HepG2 (cell line): ENCODE measurements around the gene SENP5. TPM values are rescaled to one million over a fixed set of nuclear protein-coding genes. Genes with fewer than 3 reads are reported as not detected.
A peak's percentile ranks its signal among the peaks of the same experiment; 100 is the strongest.

Experiments used
- ATAC-seq: fragments of 200-7000 bp; cut with Tn5 transposase; 3 replicates; pipeline ENCODE4 v1.9.1; 2020; ENCODE audit warnings: mild to moderate bottlenecking, moderate library complexity
- BruUV-seq: library from RNA; stranded (reverse); fragments of 400-500 nt; replicated peaks from 2 replicates; lab custom pipeline; 2021; lab: Mats Ljungman, UMichigan
- CTCF ChIA-PET: fragments of 300-600 bp; formaldehyde crosslinking; extraction: SDS; loops from one replicate; lab custom pipeline; 2021; ENCODE audit warnings: low total read pairs, inconsistent platforms, low intra/inter-chr PET ratio; lab: Yijun Ruan, JAX
- POLR2A ChIA-PET: fragments of 350-600 bp; sonication (Branson Sonifier 250); formaldehyde crosslinking; loops from one replicate; lab custom pipeline; 2020; ENCODE audit warnings: antibody characterized with exemption, inconsistent platforms; lab: Yijun Ruan, JAX
- DNase-seq: peaks from one replicate; pipeline ENCODE4 v3.0.0-alpha.2; 2015; ENCODE audit warnings: low spot score
- FAIRE-seq: peaks from 3 replicates; lab custom pipeline; 2011; peaks lifted over from hg19 to GRCh38; lab: Jason Lieb, UNC
- H2AFZ ChIP-seq: one replicate; pipeline ENCODE4 v1.6.1; 2011; ENCODE audit warnings: low read length, inconsistent platforms
- H3K27ac ChIP-seq: fragments of 300-600 bp; 3 replicates; pipeline ENCODE4 v1.8.0; 2011; ENCODE audit warnings: mixed run types, mild to moderate bottlenecking, mixed read lengths, low read length, inconsistent platforms; ENCODE audit not compliant: insufficient read depth; ENCODE audit errors: extremely low read length
- H3K27me3 ChIP-seq, 2 experiments: fragments of 200-600 bp in 1 of 2; 2 replicates in 1 of 2; 3 replicates in 1 of 2; pipeline versions ENCODE4 v1.6.0 to v1.8.0; 2011; ENCODE audit warnings: low read length in 2 of 2, mild to moderate bottlenecking in 2 of 2, moderate library complexity in 2 of 2, inconsistent platforms in 1 of 2; ENCODE audit not compliant: insufficient read depth in 2 of 2, control insufficient read depth in 1 of 2
- H3K36me3 ChIP-seq, 2 experiments: fragments of 200-600 bp in 1 of 2; replicated peaks in 1 of 2; 2 replicates in 1 of 2; 3 replicates in 1 of 2; pipeline versions ENCODE4 v1.5.1 to v1.8.0; 2011; ENCODE audit warnings: low read length in 2 of 2, inconsistent platforms in 1 of 2; ENCODE audit not compliant: insufficient read depth in 2 of 2, control insufficient read depth in 1 of 2
- H3K4me1 ChIP-seq: 2 replicates; pipeline ENCODE4 v1.5.1; 2012; ENCODE audit warnings: low read length, inconsistent platforms; ENCODE audit not compliant: insufficient read depth
- H3K4me2 ChIP-seq: 2 replicates; pipeline ENCODE4 v1.6.0; 2011; ENCODE audit warnings: low read depth, low read length, inconsistent platforms
- H3K4me3 ChIP-seq, 3 experiments: fragments of 200-600 bp in 1 of 3; sonication (generic), shearing (Covaris generic) in 1 of 3; replicated peaks in 1 of 3; 2 replicates each; pipeline ENCODE4 v1.5.1; 2011 to 2016; ENCODE audit warnings: low read length in 3 of 3, inconsistent platforms in 2 of 3, low read depth in 2 of 3, mild to moderate bottlenecking in 2 of 3, control low read depth in 1 of 3, mixed read lengths in 1 of 3; ENCODE audit not compliant: insufficient read depth in 1 of 3
- H3K79me2 ChIP-seq: one replicate; pipeline ENCODE4 v1.6.1; 2011; ENCODE audit warnings: low read length, inconsistent platforms; ENCODE audit not compliant: insufficient read depth
- H3K9ac ChIP-seq: 2 replicates; pipeline ENCODE4 v1.6.0; 2011; ENCODE audit warnings: mild to moderate bottlenecking, low read depth, low read length, inconsistent platforms; ENCODE audit not compliant: insufficient read depth
- H3K9me3 ChIP-seq: 2 replicates; pipeline ENCODE4 v1.5.1; 2012; ENCODE audit warnings: mild to moderate bottlenecking, low read length
- H4K20me1 ChIP-seq: 2 replicates; pipeline ENCODE4 v1.6.0; 2011; ENCODE audit warnings: inconsistent platforms, mild to moderate bottlenecking, low read length, moderate library complexity; ENCODE audit not compliant: insufficient read depth
- GTF2F1 ChIP-seq: fragments of 150-350 bp; IDR thresholded peaks from 2 replicates; pipeline ENCODE4 v1.6.1; 2014; ENCODE audit warnings: low read length
- MBD4 ChIP-seq: IDR thresholded peaks from 2 replicates; pipeline ENCODE4 v1.6.1; 2012; ENCODE audit warnings: low read length, inconsistent platforms, borderline replicate concordance
- POLR2AphosphoS5 ChIP-seq: IDR thresholded peaks from 2 replicates; pipeline ENCODE4 v1.6.1; 2012; ENCODE audit warnings: low read depth, low read length
- ZNF296 ChIP-seq: sonication (generic); formaldehyde crosslinking; conservative IDR thresholded peaks from 2 replicates; pipeline ENCODE4 v1.5.0; 2020; ENCODE audit warnings: mild to moderate bottlenecking, missing genetic modification reagents
- ZSCAN5A ChIP-seq: sonication (generic); formaldehyde crosslinking; IDR thresholded peaks from 2 replicates; pipeline ENCODE4 v1.8.0; 2022; ENCODE audit warnings: mild to moderate bottlenecking, missing genetic modification reagents, borderline replicate concordance
- WGBS: methylation state at CpG from one replicate; pipeline ENCODE4 v1.1.6; 2017; ENCODE audit warnings: low lambda C conversion rate; 5-methylcytosine and 5-hydroxymethylcytosine counted together
- in situ Hi-C: cut with HindIII; loops from 2 replicates; pipeline ENCODE4 v1.10.0; 2017; ENCODE audit warnings: low pct_unique_long_range_greater_than_20kb; ENCODE audit not compliant: extremely low pct_ligation_motif_present
- intact Hi-C: fragments of 100-400 bp; cut with micrococcal nuclease; formaldehyde crosslinking; loops from one replicate; pipeline ENCODE4 v1.10.0; 2022; ENCODE audit not compliant: unreplicated experiment
- polyA plus RNA-seq, 8 experiments: library from polyadenylated mRNA; depleted of rRNA in 3 of 8; stranded (reverse) in 7 of 8; unstranded in 1 of 8; fragments of >200 nt; fragmentation: Illumina TruSeq in 4 of 8; extraction: Trizol in 4 of 8; gene quantifications; 2 replicates each; pipeline versions ENCODE4 v1.2.1 to v1.2.3, GENCODE V29; 2011 to 2016; ENCODE audit warnings: low read depth in 4 of 8, missing spikeins in 1 of 8, mixed read lengths in 1 of 8; ENCODE audit not compliant: insufficient read depth in 1 of 8
- total RNA-seq, 5 experiments: library from RNA; depleted of rRNA; stranded (reverse); fragments of >200 nt; fragmentation: Illumina TruSeq; extraction: Trizol; gene quantifications; 2 replicates each; pipeline ENCODE4 v1.2.3, GENCODE V29; 2016; ENCODE audit warnings: low read depth in 1 of 5
- TF ChIP-seq, protein P1 (sequence below): sonication (generic); formaldehyde crosslinking; IDR thresholded peaks from 2 replicates; pipeline ENCODE4 v1.5.0; 2020; ENCODE audit warnings: mild to moderate bottlenecking, missing genetic modification reagents
- TF ChIP-seq, protein P2 (sequence below): IDR thresholded peaks from 2 replicates; pipeline ENCODE4 v1.6.1; 2016; ENCODE audit warnings: low read depth, missing genetic modification reagents, missing compliant biosample characterization

SENP5 gene
- total and polyA plus RNA-seq, 2 of the 13 experiments (the other 11 are each of a cell fraction or from before 2014, with no cell fraction given), result 17.6 to 30.9 TPM

DNA sequence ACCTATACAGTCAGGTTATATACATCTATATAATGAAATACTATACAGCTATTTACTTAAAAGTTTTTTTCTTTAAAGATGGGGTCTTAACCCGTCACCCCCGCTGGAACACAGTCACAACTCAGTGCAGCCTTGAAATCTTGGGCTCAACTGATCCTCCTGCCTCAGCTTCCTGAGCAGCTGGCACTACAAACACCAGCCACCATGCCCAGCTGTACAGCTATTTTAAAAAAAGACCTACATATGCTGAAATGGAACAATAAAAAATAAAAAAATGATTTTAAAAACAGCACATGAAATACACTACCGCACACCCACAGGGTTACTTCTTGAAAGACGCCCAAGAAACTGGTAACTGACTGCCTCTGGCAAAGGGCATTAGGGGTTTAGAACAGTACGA, 70.9 kb downstream of the SENP5 start:
- H3K4me3 ChIP-seq, result no peak overlapping the region
- no peak overlapping the region for H2AFZ ChIP-seq
- no peaks in the 10 kb centered on the region for H3K9me3 ChIP-seq
- peaks cover 47% of the 10 kb centered on the region for H3K79me2 ChIP-seq
- WGBS, result 99% methylated on average over 5 of the region's 5 CpGs
- peaks cover 0 to 3% of the 10 kb centered on the region in 2 experiments; a peak in 2 of 5 replicates for H3K27me3 ChIP-seq
- peaks cover 13 to 48% of the 10 kb centered on the region in 2 experiments for H3K36me3 ChIP-seq
- CTCF ChIA-PET, result no interaction called here
- H3K9ac ChIP-seq, result no peak overlapping the region
- 0 out of 2 replicates have a peak overlapping the region, but pooled peaks have one; percentile 8 for H3K4me2 ChIP-seq
- ATAC-seq, result no peak
- FAIRE-seq, result no peak
- DNase-seq, result no peak
- intact Hi-C loops (no loop called here), in situ Hi-C loops (no loop called here)
- H3K27ac ChIP-seq, result peak overlapping the region; percentile 81
- no peak for TF ChIP-seq ZNF296
- TF ChIP-seq POLR2AphosphoS5, result 0 out of 2 replicates have a peak, but pooled peaks have one; percentile 39
- TF ChIP-seq MBD4, result 0 out of 2 replicates have a peak, but pooled peaks have one; percentile 35
- BruUV-seq, result no TSS peak
- H3K4me1 ChIP-seq, result peaks cover 44% of the 10 kb centered on the region
- H4K20me1 ChIP-seq, result no peaks in the 10 kb centered on the region; the same call in 1 of the 2 replicates
- POLR2A ChIA-PET, result no interaction called here

- peaks cover 56% of the 10 kb centered on the region for H3K79me2 ChIP-seq
- H3K9ac ChIP-seq, result peak overlapping the region; percentile 98
- TSS peak; percentile 78 for BruUV-seq
- TF ChIP-seq GTF2F1 (no peak), ZSCAN5A (CRISPR knock-in tag) (no peak)
- TF ChIP-seq, protein P1, sequence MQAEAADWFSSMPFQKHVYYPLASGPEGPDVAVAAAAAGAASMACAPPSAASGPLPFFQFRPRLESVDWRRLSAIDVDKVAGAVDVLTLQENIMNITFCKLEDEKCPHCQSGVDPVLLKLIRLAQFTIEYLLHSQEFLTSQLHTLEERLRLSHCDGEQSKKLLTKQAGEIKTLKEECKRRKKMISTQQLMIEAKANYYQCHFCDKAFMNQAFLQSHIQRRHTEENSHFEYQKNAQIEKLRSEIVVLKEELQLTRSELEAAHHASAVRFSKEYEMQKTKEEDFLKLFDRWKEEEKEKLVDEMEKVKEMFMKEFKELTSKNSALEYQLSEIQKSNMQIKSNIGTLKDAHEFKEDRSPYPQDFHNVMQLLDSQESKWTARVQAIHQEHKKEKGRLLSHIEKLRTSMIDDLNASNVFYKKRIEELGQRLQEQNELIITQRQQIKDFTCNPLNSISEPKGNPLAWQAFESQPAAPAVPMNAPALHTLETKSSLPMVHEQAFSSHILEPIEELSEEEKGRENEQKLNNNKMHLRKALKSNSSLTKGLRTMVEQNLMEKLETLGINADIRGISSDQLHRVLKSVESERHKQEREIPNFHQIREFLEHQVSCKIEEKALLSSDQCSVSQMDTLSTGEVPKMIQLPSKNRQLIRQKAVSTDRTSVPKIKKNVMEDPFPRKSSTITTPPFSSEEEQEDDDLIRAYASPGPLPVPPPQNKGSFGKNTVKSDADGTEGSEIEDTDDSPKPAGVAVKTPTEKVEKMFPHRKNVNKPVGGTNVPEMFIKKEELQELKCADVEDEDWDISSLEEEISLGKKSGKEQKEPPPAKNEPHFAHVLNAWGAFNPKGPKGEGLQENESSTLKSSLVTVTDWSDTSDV, result 0 out of 2 replicates have a peak, but pooled peaks have one; percentile 1
- TF ChIP-seq, protein P2, sequence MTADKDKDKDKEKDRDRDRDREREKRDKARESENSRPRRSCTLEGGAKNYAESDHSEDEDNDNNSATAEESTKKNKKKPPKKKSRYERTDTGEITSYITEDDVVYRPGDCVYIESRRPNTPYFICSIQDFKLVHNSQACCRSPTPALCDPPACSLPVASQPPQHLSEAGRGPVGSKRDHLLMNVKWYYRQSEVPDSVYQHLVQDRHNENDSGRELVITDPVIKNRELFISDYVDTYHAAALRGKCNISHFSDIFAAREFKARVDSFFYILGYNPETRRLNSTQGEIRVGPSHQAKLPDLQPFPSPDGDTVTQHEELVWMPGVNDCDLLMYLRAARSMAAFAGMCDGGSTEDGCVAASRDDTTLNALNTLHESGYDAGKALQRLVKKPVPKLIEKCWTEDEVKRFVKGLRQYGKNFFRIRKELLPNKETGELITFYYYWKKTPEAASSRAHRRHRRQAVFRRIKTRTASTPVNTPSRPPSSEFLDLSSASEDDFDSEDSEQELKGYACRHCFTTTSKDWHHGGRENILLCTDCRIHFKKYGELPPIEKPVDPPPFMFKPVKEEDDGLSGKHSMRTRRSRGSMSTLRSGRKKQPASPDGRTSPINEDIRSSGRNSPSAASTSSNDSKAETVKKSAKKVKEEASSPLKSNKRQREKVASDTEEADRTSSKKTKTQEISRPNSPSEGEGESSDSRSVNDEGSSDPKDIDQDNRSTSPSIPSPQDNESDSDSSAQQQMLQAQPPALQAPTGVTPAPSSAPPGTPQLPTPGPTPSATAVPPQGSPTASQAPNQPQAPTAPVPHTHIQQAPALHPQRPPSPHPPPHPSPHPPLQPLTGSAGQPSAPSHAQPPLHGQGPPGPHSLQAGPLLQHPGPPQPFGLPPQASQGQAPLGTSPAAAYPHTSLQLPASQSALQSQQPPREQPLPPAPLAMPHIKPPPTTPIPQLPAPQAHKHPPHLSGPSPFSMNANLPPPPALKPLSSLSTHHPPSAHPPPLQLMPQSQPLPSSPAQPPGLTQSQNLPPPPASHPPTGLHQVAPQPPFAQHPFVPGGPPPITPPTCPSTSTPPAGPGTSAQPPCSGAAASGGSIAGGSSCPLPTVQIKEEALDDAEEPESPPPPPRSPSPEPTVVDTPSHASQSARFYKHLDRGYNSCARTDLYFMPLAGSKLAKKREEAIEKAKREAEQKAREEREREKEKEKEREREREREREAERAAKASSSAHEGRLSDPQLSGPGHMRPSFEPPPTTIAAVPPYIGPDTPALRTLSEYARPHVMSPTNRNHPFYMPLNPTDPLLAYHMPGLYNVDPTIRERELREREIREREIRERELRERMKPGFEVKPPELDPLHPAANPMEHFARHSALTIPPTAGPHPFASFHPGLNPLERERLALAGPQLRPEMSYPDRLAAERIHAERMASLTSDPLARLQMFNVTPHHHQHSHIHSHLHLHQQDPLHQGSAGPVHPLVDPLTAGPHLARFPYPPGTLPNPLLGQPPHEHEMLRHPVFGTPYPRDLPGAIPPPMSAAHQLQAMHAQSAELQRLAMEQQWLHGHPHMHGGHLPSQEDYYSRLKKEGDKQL (CRISPR knock-in tag), result 0 out of 2 replicates have a peak, but pooled peaks have one; percentile 40
Measured at GRCh38 chr3:196941729-196942225, 74.1 kb downstream of the SENP5 start.

More at GRCh38 chr3:196941729-196942225, 74.1 kb downstream of the SENP5 start:
- ChIA-PET POLR2A (interaction anchor here (0.6 to 3.0 kb wide), 13 partner anchors 9 to 202 kb away, joined by 3 to 33 read pairs (median 5); partner anchors contain the start of genes PAK2 and SENP5), CTCF (interaction anchor here (1.2 kb wide), 2 partner anchors 28 to 104 kb away, joined by 4 to 6 read pairs; no protein-coding TSS in a partner anchor)
- Histone ChIP-seq H3K27ac (peak overlapping the region; percentile 95), H3K36me3 (peaks cover 7 to 23% of the 10 kb centered on the region in 2 experiments), H3K27me3 (peaks cover 0 to 3% of the 10 kb centered on the region in 2 experiments; a peak in 2 of 5 replicates), H2AFZ (no peak overlapping the region), H3K4me1 (peaks cover 70% of the 10 kb centered on the region), H3K4me2 (peak overlapping the region; percentile 97), H4K20me1 (no peaks in the 10 kb centered on the region; the same call in 1 of the 2 replicates), H3K9me3 (no peaks in the 10 kb centered on the region), H3K4me3 (peak overlapping the region; percentile 74 to 97 (median 77))
- intact Hi-C loops, result loop anchor here (1.0 kb wide), 1 partner anchor 332 kb away; no protein-coding TSS in a partner anchor
- FAIRE-seq, result no peak
- in situ Hi-C loops, result no loop called here
- WGBS, result 2% methylated on average over 19 of the region's 31 CpGs
- no peak for DNase-seq
- ATAC-seq, result peak; percentile 40
